Midbrain (tissue), 1 donor: ENCODE data around the gene TRIM45.
"Not testable (repeated sequence)": the region's sequence is repeated elsewhere in the genome, so short reads cannot be mapped to it uniquely, and the experiment has no call there.

Experiments
- DNase-seq: peaks from one replicate; lab custom pipeline; 2025; lab: John Stamatoyannopoulos, UW

Gene TRIM45

GRCh38 chr1:117130526-117130925 is 9.0 kb upstream of the TRIM45 start:
- DNase-seq = no peak

GRCh38 chr1:117128323-117129079 is 7.0 kb upstream of the TRIM45 start:
- peak; percentile 61 for DNase-seq

GRCh38 chr1:117127795-117128194 is 6.2 kb upstream of the TRIM45 start:
- no peak for DNase-seq

- no peak for DNase-seq
Measured at GRCh38 chr1:117124661-117125060, 3.1 kb upstream of the TRIM45 start.

- no peak for DNase-seq
Measured at GRCh38 chr1:117123274-117123673, 1.7 kb upstream of the TRIM45 start.

GRCh38 chr1:117122330-117123025 is 929 bp upstream of the TRIM45 start:
- no peak for DNase-seq

- DNase-seq = no peak
Measured at GRCh38 chr1:117120774-117121588, 568 bp downstream of the TRIM45 start.

GRCh38 chr1:117119144-117119543 is 2.4 kb downstream of the TRIM45 start:
- DNase-seq = not testable (repeated sequence)

GRCh38 chr1:117118137-117118536 is 3.4 kb downstream of the TRIM45 start:
- no peak for DNase-seq

GRCh38 chr1:117117697-117118096 is 3.9 kb downstream of the TRIM45 start:
- DNase-seq = no peak

GRCh38 chr1:117116784-117117130 is 4.8 kb downstream of the TRIM45 start:
- no peak for DNase-seq

GRCh38 chr1:117116090-117116783 is 5.3 kb downstream of the TRIM45 start:
- DNase-seq = no peak

GRCh38 chr1:117114877-117115276 is 6.7 kb downstream of the TRIM45 start:
- no peak for DNase-seq

GRCh38 chr1:117113199-117113598 is 8.3 kb downstream of the TRIM45 start:
- DNase-seq = no peak

GRCh38 chr1:117112047-117112717 is 9.4 kb downstream of the TRIM45 start:
- DNase-seq = no peak

- no peak for DNase-seq
Measured at GRCh38 chr1:117110774-117111173, 10.8 kb downstream of the TRIM45 start.

- DNase-seq = no peak
Measured at GRCh38 chr1:117107364-117107763, 14.2 kb downstream of the TRIM45 start.

- DNase-seq = no peak
Measured at GRCh38 chr1:117106478-117106877, 15.1 kb downstream of the TRIM45 start.

GRCh38 chr1:117105722-117106121 is 15.8 kb downstream of the TRIM45 start:
- DNase-seq = no peak

GRCh38 chr1:117104986-117105385 is 16.6 kb downstream of the TRIM45 start:
- no peak for DNase-seq

GRCh38 chr1:117101858-117102257 is 19.7 kb downstream of the TRIM45 start:
- DNase-seq = not testable (repeated sequence)

- DNase-seq = no peak
Measured at GRCh38 chr1:117101334-117101733, 20.2 kb downstream of the TRIM45 start.
